ENCODE results near the gene SDK1. TPM values are rescaled to one million over a fixed set of nuclear protein-coding genes. Genes with fewer than 3 reads are reported as not detected.

SDK1 gene
- total and polyA plus RNA-seq, 7 donors: 0.31 to 2.4 (median 1.3) TPM

DNA sequence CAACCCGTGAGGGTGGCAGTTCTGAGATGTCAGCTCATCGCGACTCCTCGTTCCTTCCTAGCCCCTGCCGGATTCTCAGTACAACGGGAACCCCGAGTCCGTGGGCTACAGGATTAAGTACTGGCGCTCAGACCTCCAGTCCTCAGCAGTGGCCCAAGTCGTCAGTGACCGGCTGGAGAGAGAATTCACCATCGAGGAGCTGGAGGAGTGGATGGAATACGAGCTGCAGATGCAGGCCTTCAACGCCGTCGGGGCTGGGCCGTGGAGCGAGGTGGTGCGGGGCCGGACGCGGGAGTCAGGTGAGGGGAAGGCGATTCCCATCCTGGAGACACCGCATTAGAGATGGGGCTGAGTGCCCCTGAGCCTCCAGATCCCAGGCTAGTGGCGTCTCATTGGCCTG lies 812.9 kb downstream of the SDK1 start:
- intact Hi-C loops (cut with DNase I): no loop called here
- TF ChIP-seq, protein P1, sequence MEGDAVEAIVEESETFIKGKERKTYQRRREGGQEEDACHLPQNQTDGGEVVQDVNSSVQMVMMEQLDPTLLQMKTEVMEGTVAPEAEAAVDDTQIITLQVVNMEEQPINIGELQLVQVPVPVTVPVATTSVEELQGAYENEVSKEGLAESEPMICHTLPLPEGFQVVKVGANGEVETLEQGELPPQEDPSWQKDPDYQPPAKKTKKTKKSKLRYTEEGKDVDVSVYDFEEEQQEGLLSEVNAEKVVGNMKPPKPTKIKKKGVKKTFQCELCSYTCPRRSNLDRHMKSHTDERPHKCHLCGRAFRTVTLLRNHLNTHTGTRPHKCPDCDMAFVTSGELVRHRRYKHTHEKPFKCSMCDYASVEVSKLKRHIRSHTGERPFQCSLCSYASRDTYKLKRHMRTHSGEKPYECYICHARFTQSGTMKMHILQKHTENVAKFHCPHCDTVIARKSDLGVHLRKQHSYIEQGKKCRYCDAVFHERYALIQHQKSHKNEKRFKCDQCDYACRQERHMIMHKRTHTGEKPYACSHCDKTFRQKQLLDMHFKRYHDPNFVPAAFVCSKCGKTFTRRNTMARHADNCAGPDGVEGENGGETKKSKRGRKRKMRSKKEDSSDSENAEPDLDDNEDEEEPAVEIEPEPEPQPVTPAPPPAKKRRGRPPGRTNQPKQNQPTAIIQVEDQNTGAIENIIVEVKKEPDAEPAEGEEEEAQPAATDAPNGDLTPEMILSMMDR (IDR thresholded peaks at IDR 0.05): no peak
- Histone ChIP-seq H3K4me3 (no peak overlapping the region), H3K27me3 (ENCODE audit: insufficient read depth in 3 of 3, low read length in 2 of 3) (no peaks in the 10 kb centered on the region), H3K9me3 (no peaks in the 10 kb centered on the region), H3K27ac (no peak overlapping the region), H3K4me1 (no peaks in the 10 kb centered on the region), H3K36me3 (ENCODE audit: insufficient read depth in 1 of 2, low read depth in 1 of 2) (no peaks in the 10 kb centered on the region)
- ATAC-seq (no peak), DNase-seq (no peak)
- 96% methylated on average over 25 of the region's 25 CpGs for WGBS, 3 donors

DNA sequence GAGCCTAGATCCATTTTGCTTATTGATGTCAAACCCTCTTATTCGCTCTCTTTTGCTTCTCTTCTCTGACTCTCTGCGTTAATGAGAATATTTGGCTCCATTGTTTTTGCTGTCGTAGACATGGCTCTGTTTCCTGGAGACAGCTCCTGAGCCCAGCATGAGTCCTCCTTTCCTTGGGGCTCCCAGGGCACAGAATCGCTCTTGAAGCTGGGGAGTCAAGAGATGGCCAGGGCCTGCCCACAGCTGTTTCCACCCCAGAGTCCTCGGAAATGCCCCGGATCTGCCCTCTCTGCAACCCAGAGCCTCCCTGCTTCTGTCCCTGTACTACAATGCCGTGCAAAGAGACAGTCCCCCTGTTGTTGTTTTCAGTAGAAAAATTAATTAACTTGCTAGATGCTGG lies 814.4 kb downstream of the SDK1 start:
- intact Hi-C loops (cut with DNase I): no loop called here
- no peak overlapping the region for H3K27ac ChIP-seq
- H3K4me1 ChIP-seq: no peaks in the 10 kb centered on the region
- H3K36me3 ChIP-seq (ENCODE audit: insufficient read depth in 1 of 2, low read depth in 1 of 2): no peaks in the 10 kb centered on the region
- DNase-seq: no peak
- WGBS, 3 donors: 84 to 89% (median 84%) methylated on average over 7 of the region's 7 CpGs
- H3K9me3 ChIP-seq: peaks cover 13% of the 10 kb centered on the region
- no peak for ATAC-seq
- TF ChIP-seq, protein P1 (IDR thresholded peaks at IDR 0.05): no peak
- no peak overlapping the region for H3K4me3 ChIP-seq
- H3K27me3 ChIP-seq (ENCODE audit: insufficient read depth in 3 of 3, low read length in 2 of 3): no peaks in the 10 kb centered on the region

DNA sequence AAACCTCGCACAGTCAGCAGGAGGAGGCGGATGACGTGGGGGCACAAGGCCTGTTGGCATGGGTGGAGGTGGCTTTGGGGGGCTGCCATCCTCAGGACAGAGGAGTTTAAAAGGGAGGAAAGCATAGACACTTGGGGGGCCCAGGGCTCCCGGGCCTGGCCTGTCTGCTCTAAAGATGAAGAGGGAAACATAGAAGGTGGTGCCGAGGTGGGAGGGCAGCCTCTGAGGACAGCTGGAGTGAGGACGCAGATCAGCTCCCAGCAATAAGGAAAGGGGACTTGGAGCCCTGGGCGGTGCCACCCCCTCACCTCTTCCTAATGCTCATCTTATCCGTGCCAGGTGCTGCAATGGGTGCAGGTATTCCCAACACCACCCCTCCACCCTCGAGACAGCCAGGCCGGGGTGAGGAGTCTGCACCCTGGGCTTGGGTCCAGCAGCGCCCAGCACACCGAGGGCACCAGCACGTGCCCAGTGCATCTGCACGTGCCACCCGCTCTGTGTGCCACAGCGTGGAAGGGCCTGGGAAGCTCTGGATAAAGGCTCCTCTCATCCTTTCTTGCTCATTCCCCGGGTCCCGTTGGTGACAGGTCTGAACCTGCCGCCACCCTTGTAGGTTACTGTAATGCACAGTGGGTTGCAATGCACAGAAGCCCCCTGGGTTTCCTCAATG lies 815.0 kb downstream of the SDK1 start:
- Histone ChIP-seq H3K36me3 (ENCODE audit: insufficient read depth in 1 of 2, low read depth in 1 of 2) (no peaks in the 10 kb centered on the region), H3K4me3 (no peak overlapping the region), H3K4me1 (no peaks in the 10 kb centered on the region), H3K27me3 (ENCODE audit: insufficient read depth in 3 of 3, low read length in 2 of 3) (no peaks in the 10 kb centered on the region), H3K9me3 (peaks cover 19% of the 10 kb centered on the region), H3K27ac (no peak overlapping the region)
- 86 to 93% (median 91%) methylated on average over 19 of the region's 19 CpGs for WGBS, 3 donors
- ATAC-seq: no peak
- DNase-seq: no peak
- intact Hi-C loops (cut with DNase I): no loop called here
- TF ChIP-seq, protein P1 (IDR thresholded peaks at IDR 0.05): no peak

DNA sequence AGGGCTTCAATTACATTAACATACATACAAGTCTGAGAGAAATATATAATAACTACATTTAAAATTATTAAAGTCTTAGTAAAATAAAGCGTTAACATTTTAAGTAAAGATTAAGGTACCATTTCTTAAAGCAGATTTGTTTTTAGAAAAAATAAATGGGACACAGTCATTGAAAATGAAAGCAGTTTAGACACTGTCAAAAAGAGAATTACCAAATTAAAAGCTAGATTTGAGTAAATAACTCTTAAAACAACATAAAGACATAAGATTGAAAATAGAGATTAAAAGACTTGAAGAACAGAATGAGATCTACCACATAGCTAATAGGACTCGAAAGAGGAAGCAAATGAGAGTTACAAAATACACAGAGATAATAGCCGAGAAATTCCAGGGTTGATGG lies 818.8 kb downstream of the SDK1 start:
- 95% methylated on average over 3 of the region's 3 CpGs for WGBS, 3 donors
- DNase-seq: no peak
- no peak overlapping the region for H3K27ac ChIP-seq
- TF ChIP-seq, protein P1 (IDR thresholded peaks at IDR 0.05): no peak
- no peaks in the 10 kb centered on the region for H3K4me1 ChIP-seq
- no peak for ATAC-seq
- no peaks in the 10 kb centered on the region for H3K36me3 ChIP-seq (ENCODE audit: insufficient read depth in 1 of 2, low read depth in 1 of 2)
- H3K27me3 ChIP-seq (ENCODE audit: insufficient read depth in 3 of 3, low read length in 2 of 3): no peaks in the 10 kb centered on the region
- H3K9me3 ChIP-seq: peaks cover 21% of the 10 kb centered on the region
- intact Hi-C loops (cut with DNase I): no loop called here
- no peak overlapping the region for H3K4me3 ChIP-seq

DNA sequence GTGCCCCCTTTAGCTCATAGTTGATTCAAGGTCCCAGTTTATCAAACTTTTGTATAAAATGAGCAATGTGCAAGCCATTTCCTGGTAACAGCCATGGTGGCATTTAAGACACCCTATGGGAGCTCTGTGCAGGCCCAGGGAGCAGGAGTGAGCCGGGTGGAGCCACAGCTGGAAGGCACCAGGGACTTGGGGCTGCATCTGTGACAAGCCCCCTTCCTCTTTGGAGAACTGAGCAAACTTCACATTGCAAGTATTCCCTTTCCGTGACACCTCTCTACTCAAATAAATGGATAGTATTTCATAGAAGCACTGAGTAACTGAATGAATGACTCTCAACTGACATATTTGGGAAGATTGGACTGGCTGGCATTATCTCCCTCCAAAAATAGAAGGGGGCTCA lies 822.3 kb downstream of the SDK1 start:
- H3K36me3 ChIP-seq (ENCODE audit: insufficient read depth in 1 of 2, low read depth in 1 of 2): no peaks in the 10 kb centered on the region
- no peak overlapping the region for H3K27ac ChIP-seq
- intact Hi-C loops (cut with DNase I): no loop called here
- WGBS, 3 donors: 86 to 93% (median 87%) methylated on average over 2 of the region's 2 CpGs
- no peak for ATAC-seq
- no peak overlapping the region for H3K4me3 ChIP-seq
- DNase-seq: no peak
- no peaks in the 10 kb centered on the region for H3K4me1 ChIP-seq
- TF ChIP-seq, protein P1 (IDR thresholded peaks at IDR 0.05): no peak
- peaks cover 21% of the 10 kb centered on the region for H3K9me3 ChIP-seq
- H3K27me3 ChIP-seq (ENCODE audit: insufficient read depth in 3 of 3, low read length in 2 of 3): no peaks in the 10 kb centered on the region

Measured in psoas muscle (tissue), 8 donors.